Measurements from ENCODE around the gene ENTPD6.
A peak's percentile ranks its signal among the peaks of the same experiment; 100 is the strongest.
"Not testable (repeated sequence)": the region's sequence is repeated elsewhere in the genome, so short reads cannot be mapped to it uniquely, and the experiment has no call there.

The ENTPD6 gene

DNA sequence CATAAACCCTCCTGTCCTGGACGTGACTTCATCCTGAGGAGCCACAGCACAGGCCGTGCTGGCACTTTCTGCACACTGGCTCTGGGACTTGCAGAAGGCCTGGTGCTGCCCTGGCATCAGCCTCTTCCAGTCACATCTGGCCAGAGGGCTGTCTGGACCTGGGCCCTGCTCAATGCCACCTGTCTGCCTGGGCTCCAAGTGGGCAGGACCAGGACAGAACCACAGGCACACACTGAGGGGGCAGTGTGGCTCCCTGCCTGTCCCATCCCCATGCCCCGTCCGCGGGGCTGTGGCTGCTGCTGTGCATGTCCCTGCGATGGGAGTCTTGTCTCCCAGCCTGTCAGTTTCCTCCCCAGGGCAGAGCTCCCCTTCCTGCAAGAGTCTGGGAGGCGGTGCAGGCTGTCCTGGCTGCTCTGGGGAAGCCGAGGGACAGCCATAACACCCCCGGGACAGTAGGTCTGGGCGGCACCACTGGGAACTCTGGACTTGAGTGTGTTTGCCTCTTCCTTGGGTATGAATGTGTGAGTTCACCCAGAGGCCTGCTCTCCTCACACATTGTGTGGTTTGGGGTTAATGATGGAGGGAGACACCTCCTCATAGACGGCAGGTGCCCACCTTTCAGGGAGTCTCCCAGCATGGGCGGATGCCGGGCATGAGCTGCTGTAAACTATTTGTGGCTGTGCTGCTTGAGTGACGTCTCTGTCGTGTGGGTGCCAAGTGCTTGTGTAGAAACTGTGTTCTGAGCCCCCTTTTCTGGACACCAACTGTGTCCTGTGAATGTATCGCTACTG lies 30.3 kb downstream of the ENTPD6 start:
- no peak for DNase-seq

DNA sequence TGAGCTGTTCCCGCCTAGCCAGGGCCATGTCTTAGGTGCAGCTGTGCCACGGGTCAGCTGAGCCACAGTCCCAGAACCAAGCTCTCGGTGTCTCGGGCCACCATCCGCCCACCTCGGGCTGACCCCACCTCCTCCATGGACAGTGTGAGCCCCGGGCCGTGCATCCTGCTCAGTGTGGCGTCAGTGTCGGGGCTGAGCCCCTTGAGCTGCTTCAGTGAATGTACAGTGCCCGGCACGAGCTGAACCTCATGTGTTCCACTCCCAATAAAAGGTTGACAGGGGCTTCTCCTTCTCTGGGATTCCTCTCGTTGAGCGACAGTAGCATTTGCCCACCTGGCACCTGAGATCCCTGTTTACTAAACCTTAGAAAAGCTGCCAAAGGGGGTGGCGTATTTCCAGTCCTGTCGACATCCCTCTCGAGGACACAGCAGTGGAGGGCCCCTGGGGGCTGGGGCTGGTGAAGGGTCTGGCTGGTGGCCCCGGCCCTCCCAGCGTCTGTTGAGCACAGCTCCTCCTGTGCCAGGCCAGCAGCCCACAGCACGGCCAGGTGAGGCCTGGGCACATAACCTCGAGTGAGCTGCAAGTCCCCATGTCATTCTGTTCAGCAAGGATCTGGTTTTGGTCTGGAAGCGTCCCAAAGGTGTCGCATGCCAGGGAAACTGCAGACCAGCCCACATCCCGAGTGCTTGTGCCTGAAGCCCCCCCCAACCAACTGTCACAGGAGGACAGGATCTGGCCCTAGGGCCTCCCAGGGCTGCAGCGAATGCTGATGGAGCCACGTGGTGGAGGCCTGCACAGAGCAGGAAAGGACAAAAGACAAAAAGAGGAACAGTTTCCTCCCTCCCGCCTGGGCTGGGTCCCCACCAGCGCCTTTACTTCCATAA lies 31.2 kb downstream of the ENTPD6 start:
- DNase-seq = no peak

DNA sequence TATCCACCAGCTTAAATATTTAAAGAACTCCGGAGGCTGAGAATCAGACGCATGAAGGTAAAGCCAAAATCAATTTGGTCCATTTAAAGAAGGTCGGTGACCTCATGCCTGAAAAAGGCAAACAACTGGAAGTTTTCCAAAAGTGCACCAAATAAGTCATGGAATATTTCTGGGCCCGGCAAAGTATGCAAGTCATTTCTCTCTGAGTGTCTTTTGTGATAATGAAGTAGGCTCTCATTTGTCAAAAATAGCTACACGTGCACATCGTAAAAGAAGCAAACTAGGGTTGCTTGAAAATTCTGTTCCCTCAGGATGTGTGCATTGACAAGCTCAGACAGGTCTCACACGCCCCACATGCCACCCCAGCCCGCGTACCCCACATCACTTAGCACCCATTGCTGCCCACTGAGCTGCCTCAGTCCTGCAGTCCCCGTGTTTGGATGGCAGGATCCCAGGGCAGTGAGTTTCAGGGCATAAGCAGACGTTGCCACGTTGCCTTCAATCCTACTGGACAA lies 31.9 kb downstream of the ENTPD6 start:
- no peak for DNase-seq

DNA sequence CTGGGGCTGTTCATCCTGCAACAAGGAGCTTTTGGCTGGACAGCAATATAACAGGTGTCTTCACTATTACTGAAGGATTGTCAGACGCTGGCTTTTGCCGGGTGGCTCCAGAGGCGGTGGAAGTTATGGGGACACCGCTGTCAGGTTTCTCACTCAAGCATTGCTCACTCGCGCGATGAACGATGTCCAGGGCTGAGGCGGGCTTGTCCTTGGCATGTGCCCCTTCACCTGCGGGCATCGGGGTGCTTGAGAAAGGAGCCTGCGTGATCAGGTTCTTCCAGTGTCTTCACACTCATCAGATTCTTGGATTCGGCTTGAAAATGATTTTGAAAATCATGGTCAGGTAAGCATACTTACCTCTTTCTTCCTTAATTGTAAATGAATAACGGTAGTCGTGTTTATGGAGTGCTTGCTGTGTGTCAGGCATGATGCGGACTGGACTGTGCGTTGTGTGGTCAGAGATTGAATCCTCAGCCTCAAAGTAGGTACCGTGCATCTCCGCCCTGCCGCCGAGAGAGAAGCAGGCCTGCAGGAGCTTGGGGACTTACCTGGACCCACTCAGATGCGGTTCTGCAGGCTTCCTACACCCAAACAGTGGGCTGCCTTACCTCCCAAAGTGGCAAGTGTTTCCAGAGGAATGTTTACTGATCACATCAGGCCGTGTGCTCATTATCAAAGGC lies 34.1 kb downstream of the ENTPD6 start:
- DNase-seq = no peak

DNA sequence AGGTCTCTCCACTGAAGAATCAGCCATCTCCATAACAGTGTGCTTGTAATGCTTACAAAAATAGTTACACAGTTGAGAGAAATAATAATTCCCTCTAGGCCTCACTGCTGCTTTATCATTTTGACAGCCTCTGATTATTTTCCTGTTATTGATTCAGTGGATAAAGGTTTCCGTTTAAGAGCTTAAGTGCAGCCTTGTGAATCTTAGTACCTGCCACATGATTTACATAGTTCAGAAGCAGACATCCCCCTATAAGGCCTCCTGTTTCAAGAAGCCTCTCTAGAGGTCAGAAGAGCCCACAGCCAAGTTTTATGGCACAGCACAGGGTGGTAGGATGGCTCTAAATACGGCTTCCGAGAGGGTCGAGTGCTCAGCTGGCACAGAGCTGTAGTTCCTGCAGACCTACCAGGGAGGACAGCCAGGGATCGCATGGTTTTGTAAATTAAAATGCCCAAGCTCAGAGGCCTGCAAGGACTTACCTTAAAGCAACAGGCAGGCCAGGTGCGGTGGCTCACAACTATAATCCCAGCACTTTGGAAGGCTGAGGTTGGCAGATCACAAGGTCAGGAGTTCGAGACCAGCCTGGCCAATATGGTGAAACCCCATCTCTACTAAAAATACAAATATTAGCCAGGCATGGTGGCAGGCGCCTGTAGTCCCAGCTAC lies 34.8 kb downstream of the ENTPD6 start:
- no peak for DNase-seq

DNA sequence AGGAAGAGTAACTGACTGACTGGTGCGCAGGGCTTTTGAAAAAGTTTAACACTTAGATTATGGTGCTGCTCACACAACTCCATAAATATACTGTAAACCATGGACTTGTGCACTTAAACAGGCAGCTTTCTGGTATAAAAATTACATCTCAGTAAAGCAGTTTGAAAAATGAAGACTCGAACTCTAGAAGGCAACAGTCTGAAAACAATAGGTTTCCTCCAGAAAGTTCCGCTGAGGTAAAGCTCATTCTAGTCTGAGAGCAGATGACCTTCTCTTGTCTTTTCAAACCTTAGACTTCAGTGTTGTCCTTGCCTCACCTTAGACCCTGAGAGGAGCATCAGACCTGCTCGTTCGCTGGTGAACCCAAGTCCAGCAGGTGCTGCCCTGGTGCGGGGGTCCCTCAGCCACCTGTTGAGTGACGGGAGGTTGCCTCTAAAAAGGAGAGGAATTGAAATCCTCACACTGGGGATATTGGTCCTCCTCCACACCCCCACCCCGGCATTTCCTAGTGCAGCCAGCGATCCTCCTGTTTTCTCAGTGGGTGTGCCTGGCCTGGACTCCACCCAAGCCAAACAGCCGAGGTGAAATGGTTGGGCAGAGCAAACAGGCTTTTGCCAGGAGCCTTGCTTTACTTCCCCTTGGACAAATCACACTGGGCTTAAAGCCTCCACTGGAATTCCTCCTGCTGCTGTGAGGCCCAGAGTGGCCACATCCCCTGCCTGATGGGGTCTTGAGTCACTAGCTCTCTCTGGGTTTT lies 37.7 kb downstream of the ENTPD6 start:
- DNase-seq = no peak

DNA sequence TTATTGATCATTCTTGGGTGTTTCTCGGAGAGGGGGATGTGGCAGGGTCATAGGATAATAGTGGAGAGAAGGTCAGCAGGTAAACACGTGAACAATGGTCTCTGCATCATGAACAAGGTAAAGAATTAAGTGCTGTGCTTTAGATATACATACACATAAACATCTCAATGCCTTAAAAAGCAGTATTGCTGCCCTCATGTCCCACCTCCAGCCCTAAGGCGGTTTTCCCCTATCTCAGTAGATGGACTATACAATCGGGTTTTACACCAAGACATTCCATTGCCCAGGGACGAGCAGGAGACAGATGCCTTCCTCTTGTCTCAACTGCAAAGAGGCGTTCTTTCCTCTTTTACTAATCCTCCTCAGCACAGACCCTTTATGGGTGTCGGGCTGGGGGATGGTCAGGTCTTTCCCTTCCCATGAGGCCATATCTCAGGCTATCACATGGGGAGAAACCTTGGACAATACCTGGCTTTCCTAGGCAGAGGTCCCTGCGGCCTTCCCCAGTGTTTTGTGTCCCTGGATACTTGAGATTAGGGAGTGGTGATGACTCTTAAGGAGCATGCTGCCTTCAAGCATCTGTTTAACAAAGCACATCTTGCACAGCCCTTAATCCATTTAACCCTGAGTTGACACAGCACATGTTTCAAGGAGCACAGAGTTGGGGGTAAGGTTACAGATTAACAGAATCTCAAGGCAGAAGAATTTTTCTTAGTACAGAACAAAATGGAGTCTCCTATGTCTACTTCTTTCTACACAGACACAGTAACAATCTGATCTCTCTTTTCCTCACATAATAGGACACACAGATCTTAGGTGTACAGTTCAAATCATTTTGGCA lies 38.7 kb downstream of the ENTPD6 start:
- DNase-seq = not testable (repeated sequence)

DNA sequence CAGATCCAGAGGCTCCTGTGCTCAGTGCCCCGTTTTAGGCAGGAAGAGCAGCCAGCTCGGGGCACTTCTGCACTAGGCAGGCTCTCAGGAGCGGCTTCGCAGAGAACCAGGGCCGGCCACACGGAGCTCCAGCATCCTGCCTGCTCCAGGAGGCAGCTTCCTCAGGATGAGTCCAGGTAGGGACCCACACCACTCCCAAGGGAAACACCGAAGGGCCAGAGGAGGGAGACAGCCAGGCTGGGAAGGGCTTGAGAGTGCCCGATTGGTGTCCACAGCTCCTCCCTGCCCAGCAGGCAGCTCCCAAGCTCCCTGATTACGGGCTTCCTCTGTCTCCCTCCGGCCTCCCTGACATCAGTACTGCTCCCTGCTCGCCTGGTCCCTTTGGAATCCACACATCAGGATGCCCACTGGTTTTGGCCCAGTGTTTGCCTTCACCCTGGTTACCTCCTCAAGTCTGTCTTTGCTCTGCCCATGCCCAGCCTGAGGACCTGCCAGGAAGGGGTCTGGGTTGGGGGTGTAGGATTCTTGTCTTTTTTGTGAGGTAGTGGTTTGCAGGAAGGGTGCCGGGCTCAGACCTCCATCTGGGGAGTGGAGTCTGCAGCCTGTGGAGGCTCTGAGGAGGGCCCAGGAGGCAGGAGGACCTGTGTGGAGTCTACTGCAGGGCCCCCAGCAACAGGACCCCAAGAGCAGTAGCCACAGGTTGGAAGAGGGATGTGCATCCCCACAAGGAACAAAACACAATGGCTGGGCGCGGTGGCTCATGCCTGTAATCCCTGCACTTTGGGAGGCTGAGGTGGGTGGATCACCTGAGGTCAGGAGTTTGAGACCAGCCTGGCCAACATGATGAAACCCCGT lies 41.2 kb downstream of the ENTPD6 start:
- no peak for DNase-seq

DNA sequence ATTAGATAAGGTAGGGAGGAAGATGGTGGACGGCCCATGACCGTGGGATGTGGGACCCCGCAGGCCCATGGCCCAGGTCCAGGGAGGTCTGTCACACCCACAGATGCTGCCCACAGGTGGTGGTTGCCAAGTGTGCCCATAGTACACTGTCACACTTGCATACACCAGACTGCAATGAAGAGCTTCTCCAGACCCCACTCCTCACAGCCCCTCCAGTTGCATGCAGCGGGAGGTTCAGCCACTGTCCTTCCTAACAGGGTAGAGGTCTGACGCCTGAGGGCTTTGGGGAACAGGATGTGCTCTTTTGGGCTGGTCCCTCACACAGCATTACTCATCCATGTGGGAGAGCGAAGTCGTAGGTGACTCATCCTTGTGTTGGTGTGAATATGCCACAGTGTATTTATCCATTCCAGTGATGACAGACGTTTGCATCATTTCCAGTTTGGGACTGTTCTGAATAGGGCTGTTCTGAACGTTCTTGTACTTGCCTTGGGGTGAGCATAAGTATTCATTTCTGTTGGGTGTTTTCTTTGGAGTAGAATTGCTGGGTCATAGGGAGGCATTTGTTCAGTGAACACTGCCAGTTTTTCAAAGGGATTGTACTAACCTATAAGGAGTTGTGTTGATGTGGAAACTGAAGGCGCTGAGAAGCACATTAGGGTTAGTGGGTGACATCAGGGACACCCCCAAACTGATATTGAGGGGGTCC lies 42.3 kb downstream of the ENTPD6 start:
- peak; percentile 11 for DNase-seq

DNA sequence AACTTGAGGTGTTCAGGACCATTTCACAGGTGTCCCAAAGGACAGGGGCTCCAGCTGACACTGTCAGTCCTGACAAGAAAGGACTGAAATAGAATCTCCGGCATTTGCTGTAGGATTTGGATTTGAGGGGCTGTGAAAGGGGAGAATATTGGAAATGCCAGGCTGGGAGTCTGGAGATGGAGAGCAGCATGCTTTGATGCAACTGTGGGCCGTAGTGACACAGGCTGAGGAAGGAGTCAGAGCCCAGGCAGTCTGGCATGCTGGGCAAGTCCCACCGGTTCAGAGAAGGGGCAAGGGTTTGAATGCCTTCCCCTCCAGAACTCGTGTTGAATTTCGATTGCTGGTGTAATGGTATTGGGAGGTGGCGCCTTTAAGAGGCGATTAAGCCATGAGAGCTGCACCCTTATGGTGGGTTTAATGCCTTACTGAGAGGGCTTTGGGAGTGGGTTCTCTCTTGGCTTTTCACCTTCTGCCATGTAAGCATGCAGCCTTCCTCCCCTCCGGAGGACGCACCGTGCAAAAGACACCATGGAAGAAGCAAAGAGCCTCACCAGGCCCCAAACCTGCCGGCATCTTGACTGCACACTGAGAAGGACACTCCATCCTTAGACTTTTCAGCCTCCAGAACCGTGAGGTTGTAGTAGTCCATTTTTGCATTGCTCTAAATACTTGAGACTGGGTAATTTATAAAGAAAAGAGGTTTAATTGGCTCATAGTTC lies 43.0 kb downstream of the ENTPD6 start:
- DNase-seq = no peak

DNA sequence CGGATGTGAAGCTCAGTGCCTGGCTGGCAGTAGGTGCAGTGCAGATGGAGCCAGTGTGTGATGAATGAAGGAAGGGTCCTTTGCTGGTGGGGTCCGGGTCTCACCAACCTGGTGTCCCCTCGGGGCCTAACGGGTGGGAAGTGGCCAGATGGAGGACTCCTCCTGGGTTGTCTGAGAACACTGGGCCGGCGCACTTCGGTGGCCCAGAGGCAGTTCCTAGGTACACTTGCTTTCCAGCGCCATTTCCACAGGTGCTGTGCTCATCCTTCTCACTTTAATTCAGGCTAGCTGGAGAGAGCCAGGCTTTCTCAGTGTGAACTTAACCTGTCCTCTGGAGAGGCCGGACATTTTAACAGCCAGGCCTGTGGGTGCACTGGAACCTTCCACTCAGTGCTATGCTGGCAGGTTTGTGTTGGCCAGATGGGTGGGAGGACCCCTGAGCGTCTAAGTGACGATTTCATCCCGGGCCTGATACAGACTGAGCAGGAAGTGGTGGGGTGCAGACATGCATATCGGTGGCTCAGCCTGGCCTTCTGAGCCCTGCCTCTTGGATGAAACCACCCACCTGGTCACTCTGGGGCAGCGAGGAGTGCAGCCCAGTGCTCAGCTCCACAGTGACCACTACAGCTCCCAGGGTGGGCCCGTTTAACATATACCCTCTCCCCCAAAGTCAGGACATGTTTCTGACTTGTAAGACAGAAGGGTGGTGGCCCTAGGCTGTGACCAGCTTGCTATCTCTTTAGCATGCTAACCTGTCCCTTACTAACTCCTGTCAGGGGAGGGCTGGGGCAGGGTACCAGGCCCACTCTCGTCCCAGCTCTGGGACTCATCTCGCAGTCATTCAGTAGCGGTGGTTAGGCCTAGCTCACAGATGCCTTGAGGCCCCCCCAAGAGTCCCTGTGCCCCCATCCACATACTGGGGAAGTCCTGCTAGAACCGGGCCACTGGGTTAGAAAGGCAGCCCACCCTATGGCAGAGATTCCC lies 44.2 kb downstream of the ENTPD6 start:
- no peak for DNase-seq

DNA sequence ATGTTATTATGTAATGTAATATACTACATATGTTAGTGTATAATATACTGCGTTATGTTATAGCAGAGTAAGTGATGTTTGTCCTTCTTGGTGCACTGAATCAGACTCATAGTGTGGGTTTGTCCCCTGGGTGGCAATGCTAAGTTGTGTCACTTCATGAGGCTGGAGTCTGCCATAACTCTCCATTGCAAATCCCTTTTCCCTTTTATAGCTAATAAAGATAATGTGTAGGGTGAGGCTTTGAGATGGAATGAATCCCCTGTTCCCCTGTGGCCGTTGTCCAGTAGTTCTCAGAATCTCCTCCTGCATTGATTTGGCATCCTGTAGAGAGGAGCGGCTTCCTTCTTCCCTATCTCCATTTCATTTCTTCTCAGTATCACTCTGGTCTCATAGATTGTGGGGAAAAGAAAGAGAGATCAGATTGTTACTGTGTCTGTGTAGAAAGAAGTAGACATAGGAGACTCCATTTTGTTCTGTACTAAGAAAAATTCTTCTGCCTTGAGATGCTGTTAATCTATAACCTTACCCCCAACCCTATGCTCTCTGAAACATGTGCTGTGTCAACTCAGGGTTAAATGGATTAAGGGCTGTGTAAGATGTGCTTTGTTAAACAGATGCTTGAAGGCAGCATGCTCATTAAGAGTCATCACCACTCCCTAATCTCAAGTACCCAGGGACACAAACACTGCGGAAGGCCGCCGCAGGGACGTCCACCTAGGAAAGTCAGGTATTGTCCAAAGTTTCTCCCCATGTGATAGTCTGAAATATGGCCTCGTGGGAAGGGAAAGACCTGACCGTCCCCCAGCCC lies 45.5 kb downstream of the ENTPD6 start:
- not testable (repeated sequence) for DNase-seq

DNA sequence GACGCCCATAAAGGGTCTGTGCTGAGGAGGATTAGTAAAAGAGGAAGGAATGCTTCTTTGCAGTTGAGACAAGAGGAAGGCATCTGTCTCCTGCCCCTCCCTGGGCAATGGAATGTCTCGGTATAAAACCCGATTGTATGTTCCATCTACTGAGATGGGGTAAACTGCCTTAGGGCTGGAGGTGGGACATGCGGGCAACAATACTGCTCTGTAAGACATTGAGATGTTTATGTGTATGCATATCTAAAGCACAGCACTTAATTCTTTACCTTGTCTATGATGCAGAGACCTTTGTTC lies 46.1 kb downstream of the ENTPD6 start:
- DNase-seq = not testable (repeated sequence)

DNA sequence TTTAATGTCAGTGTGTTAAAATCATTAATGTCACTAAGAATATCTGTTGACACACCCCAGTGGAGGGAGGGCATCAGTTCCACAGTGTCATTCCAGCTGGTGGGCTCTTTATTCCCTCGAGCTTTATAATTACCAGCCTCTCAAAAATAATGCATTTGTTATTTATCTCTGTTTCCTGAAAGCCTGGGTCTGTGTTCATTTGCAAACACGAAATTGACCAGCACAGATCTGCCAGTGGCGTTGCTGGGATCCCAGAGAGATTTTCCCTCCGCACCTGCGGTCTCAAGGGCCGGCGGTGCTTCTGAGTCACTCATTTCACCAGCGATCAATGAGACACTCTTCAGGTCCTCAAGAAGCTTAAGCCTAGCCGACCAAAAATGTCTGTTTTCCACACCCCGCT lies 46.7 kb downstream of the ENTPD6 start:
- no peak for DNase-seq

DNA sequence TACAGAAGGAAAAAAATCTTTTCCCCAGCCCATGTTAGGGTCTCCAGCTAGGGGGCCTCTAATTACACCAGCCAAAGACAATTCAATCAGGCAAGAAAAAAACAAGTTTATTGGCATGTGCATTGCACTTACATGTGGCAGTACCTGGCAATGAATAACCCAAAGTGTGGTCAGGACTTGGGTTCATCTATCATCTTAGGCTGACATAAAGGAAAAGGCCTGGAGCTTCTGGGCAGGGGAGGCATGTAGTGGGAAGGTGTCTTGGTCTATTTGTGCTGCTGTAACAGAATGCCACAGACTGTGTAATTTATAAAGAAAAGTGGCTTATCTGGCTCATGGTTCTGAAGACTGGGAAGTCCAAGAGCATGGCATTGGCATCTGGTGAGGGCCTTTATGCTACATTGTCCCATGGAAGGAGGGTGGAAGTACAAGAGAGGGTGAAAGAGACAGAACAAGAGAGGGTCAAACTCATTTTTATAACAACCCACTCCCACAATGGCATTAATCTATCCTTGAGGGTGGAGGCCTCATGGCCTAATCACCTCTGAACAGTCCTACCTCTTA lies 48.0 kb downstream of the ENTPD6 start:
- DNase-seq = no peak

DNA sequence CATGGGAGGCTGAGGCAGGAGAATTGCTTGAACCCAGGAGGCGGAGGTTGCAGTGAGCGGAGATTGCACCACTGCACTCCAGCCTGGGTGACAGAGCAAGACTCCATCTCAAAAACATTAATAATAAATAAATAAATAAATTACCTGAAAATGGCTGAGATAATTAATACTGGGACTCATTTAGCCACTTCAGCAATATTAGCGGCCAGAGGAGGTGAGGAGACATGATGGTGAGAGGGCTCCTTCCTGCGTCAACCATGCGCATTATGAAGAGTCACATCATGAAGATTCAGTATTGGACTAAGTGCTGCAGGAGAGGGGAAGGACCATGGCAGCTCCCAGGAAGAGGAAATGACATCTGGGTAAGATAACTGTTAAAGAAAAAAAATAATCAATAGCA lies 49.5 kb downstream of the ENTPD6 start:
- DNase-seq = no peak

Data from CD4-positive, alpha-beta T cell treated with Interleukin-12 subunit alpha and Interleukin-12 subunit beta, for 1 hour (primary cell).